ENCODE results near the gene ZNF414. TPM values are rescaled to one million over a fixed set of nuclear protein-coding genes. Genes with fewer than 3 reads are reported as not detected.

Gene ZNF414
- total and polyA plus RNA-seq, 11 donors, result 5.6 to 26.6 (median 14.8) TPM

GRCh38 chr19:8476524-8476923 lies 37.4 kb downstream of the ZNF414 start:
- Histone ChIP-seq H3K36me3 (peaks cover 4 to 94% (median 86%) of the 10 kb centered on the region in 9 donors), H3K27me3 (no peaks in the 10 kb centered on the region), H3K9me3 (no peaks in the 10 kb centered on the region), H3K4me3 (no peak overlapping the region), H3K27ac (no peak overlapping the region), H3K4me1 (peaks cover 0 to 64% (median 33%) of the 10 kb centered on the region in 12 donors)
- DNase-seq (no peak), ATAC-seq (peak in 3 of 4 donors; percentile 46 to 58 (median 54))
- WGBS, 4 donors, result 40 to 73% (median 64%) methylated on average over 3 to 8 of the region's 8 CpGs
- TF ChIP-seq, protein P1, sequence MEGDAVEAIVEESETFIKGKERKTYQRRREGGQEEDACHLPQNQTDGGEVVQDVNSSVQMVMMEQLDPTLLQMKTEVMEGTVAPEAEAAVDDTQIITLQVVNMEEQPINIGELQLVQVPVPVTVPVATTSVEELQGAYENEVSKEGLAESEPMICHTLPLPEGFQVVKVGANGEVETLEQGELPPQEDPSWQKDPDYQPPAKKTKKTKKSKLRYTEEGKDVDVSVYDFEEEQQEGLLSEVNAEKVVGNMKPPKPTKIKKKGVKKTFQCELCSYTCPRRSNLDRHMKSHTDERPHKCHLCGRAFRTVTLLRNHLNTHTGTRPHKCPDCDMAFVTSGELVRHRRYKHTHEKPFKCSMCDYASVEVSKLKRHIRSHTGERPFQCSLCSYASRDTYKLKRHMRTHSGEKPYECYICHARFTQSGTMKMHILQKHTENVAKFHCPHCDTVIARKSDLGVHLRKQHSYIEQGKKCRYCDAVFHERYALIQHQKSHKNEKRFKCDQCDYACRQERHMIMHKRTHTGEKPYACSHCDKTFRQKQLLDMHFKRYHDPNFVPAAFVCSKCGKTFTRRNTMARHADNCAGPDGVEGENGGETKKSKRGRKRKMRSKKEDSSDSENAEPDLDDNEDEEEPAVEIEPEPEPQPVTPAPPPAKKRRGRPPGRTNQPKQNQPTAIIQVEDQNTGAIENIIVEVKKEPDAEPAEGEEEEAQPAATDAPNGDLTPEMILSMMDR (IDR thresholded peaks at IDR 0.05), result peak in 1 of 12 donors; percentile 17
- no peak for TF ChIP-seq POLR2A (IDR thresholded peaks at IDR 0.05)
- intact Hi-C loops (cut with DNase I), result no loop called here

GRCh38 chr19:8475005-8475404 lies 39.0 kb downstream of the ZNF414 start:
- no peaks in the 10 kb centered on the region for H3K27me3 ChIP-seq
- H3K36me3 ChIP-seq, result peaks cover 4 to 97% (median 94%) of the 10 kb centered on the region in 9 donors
- ATAC-seq (no peak), DNase-seq (no peak)
- no peaks in the 10 kb centered on the region for H3K9me3 ChIP-seq
- H3K27ac ChIP-seq, result peak overlapping the region in 2 of 12 donors; percentile 20
- H3K4me1 ChIP-seq, result peaks cover 0 to 53% (median 21%) of the 10 kb centered on the region in 12 donors
- intact Hi-C loops (cut with DNase I), result no loop called here
- 91 to 98% (median 96%) methylated on average over 1 of the region's 1 CpG for WGBS, 4 donors
- no peak for TF ChIP-seq POLR2A (IDR thresholded peaks at IDR 0.05)
- TF ChIP-seq, protein P1 (IDR thresholded peaks at IDR 0.05), result no peak
- no peak overlapping the region for H3K4me3 ChIP-seq

GRCh38 chr19:8473648-8474476 lies 40.1 kb downstream of the ZNF414 start:
- Histone ChIP-seq H3K4me3 (no peak overlapping the region), H3K27me3 (no peaks in the 10 kb centered on the region), H3K36me3 (peaks cover 4 to 100% (median 99%) of the 10 kb centered on the region in 9 donors), H3K27ac (peak overlapping the region in 1 of 12 donors; percentile 63), H3K9me3 (no peaks in the 10 kb centered on the region), H3K4me1 (peaks cover 0 to 58% (median 20%) of the 10 kb centered on the region in 12 donors)
- TF ChIP-seq, protein P1 (IDR thresholded peaks at IDR 0.05), result no peak
- TF ChIP-seq POLR2A (IDR thresholded peaks at IDR 0.05), result no peak
- 75 to 83% (median 79%) methylated on average over 6 of the region's 6 CpGs for WGBS, 4 donors
- DNase-seq (no peak), ATAC-seq (no peak)
- intact Hi-C loops (cut with DNase I), result no loop called here

DNA sequence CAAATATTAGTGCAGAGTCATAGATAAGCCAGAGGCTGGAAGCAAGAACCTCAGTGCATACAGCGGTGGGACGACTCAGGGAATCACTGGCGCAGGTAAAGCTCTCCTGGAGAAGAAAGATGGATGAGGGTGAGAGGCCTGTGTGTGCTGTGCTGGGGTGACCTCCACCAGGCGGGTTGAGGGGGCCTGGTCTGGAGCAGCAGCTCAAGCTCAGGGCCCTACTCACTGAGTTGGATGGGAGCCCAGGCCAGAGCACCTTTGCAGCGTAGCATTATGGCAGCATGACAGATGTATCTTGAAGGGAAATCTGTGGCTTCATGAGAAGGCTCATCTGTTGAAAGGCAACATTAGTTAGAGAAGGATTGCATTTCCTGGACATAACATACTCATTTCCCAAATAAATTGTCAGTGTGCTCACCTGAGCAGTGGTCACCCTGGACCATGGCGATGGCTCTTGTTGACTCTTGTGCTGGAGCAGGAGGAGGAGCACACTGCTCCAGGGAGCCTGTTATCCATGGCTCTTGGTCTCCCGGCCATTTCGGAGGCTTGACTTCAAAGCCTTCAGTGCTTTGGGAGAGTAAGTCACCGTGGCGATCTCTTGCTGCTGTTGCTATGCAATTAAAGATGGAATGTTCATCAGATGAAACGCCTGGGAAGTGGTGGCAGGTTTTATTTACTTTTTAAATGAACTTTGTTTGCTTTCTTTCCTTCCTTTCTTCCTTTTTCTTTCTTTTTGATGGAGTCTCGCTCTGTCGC lies 44.2 kb downstream of the ZNF414 start:
- DNase-seq, result no peak
- intact Hi-C loops (cut with DNase I), result no loop called here
- ATAC-seq, result peak in 3 of 4 donors; percentile 24 to 69 (median 27)
- no peaks in the 10 kb centered on the region for H3K27me3 ChIP-seq
- peaks cover 0 to 38% (median 10%) of the 10 kb centered on the region in 12 donors for H3K4me1 ChIP-seq
- H3K9me3 ChIP-seq, result no peaks in the 10 kb centered on the region
- H3K36me3 ChIP-seq, result peaks cover 6 to 100% (median 100%) of the 10 kb centered on the region in 9 donors
- H3K27ac ChIP-seq, result peak overlapping the region in 1 of 12 donors; percentile 80
- TF ChIP-seq POLR2A (IDR thresholded peaks at IDR 0.05), result no peak
- TF ChIP-seq, protein P1 (IDR thresholded peaks at IDR 0.05), result no peak
- WGBS, 4 donors, result 78 to 87% (median 86%) methylated on average over 13 of the region's 13 CpGs
- H3K4me3 ChIP-seq, result no peak overlapping the region

All from heart left ventricle (tissue), 16 donors.